K562 (cell line): ENCODE results near the gene PIP5KL1. TPM values are rescaled to one million over a fixed set of nuclear protein-coding genes. Genes with fewer than 3 reads are reported as not detected.

Source experiments
- ATAC-seq: fragments of 200-7000 bp; cut with Tn5 transposase; 3 replicates; pipeline ENCODE4 v1.9.1; 2020; ENCODE audit warnings: moderate library complexity
- BruUV-seq: library from RNA; stranded (reverse); fragments of 400-500 nt; replicated peaks from 2 replicates; lab custom pipeline; 2021; lab: Mats Ljungman, UMichigan
- CTCF ChIA-PET: fragments of 300-600 bp; formaldehyde crosslinking; extraction: SDS; loops from one replicate; lab custom pipeline; 2021; ENCODE audit warnings: low intra/inter-chr PET ratio; lab: Yijun Ruan, JAX
- POLR2A ChIA-PET: fragments of 300-600, 350-650 bp; sonication (Branson Sonifier 250); formaldehyde crosslinking; extraction: SDS; loops from one replicate; lab custom pipeline; 2021; ENCODE audit warnings: antibody characterized with exemption, inconsistent platforms; lab: Yijun Ruan, JAX
- DNase-seq, 4 experiments: peaks; one replicate each; pipeline versions ENCODE4 v3.0.0 to v3.0.0-alpha.2; 2011 to 2018; ENCODE audit warnings: low spot score in 3 of 4, mixed read lengths in 3 of 4; ENCODE audit errors: extremely low read depth in 1 of 4
- FAIRE-seq: peaks from 2 replicates; lab custom pipeline; 2011; peaks lifted over from hg19 to GRCh38; lab: Jason Lieb, UNC
- H2AFZ ChIP-seq: 2 replicates; pipeline ENCODE4 v1.6.0; 2011; ENCODE audit warnings: low read depth, low read length, control low read depth, inconsistent platforms
- H3K27ac ChIP-seq: fragments of 200-600 bp; 3 replicates; pipeline ENCODE4 v1.8.0; 2011; ENCODE audit warnings: low read depth, mild to moderate bottlenecking, control low read depth, inconsistent platforms, low read length, moderate library complexity, mixed read lengths; ENCODE audit errors: extremely low read depth
- H3K27me3 ChIP-seq, 2 experiments: fragments of 300-600 bp in 1 of 2; 2 replicates in 1 of 2; 3 replicates in 1 of 2; pipeline versions ENCODE4 v1.6.0 to v1.8.0; 2011; ENCODE audit warnings: inconsistent platforms in 2 of 2, low read length in 2 of 2, mild to moderate bottlenecking in 1 of 2, mixed read lengths in 1 of 2, moderate library complexity in 1 of 2; ENCODE audit not compliant: control insufficient read depth in 2 of 2, insufficient read depth in 2 of 2
- H3K36me3 ChIP-seq: fragments of 300-600 bp; 3 replicates; pipeline ENCODE4 v1.8.0; 2011; ENCODE audit warnings: mild to moderate bottlenecking, low read length, inconsistent platforms; ENCODE audit not compliant: control insufficient read depth, insufficient read depth
- H3K4me1 ChIP-seq, 2 experiments: fragments of 200-600 bp in 1 of 2; replicated peaks in 1 of 2; 2 replicates in 1 of 2; 3 replicates in 1 of 2; pipeline versions ENCODE4 v1.5.1 to v1.8.0; 2011; ENCODE audit warnings: inconsistent platforms in 2 of 2, low read length in 2 of 2, mild to moderate bottlenecking in 1 of 2, mixed read lengths in 1 of 2, moderate library complexity in 1 of 2; ENCODE audit not compliant: control insufficient read depth in 2 of 2, insufficient read depth in 2 of 2
- H3K4me2 ChIP-seq: 2 replicates; pipeline ENCODE4 v1.6.1; 2011; ENCODE audit warnings: low read length, control low read depth, inconsistent platforms, mixed read lengths; ENCODE audit not compliant: insufficient read depth
- H3K4me3 ChIP-seq: fragments of 200-600 bp; sonication (generic), shearing (Covaris generic); 2 replicates; pipeline ENCODE4 v1.5.1; 2016; ENCODE audit warnings: control low read depth, inconsistent platforms
- H3K79me2 ChIP-seq: fragments of 200-600 bp; 3 replicates; pipeline ENCODE4 v1.8.0; 2011; ENCODE audit warnings: low read length, inconsistent platforms; ENCODE audit not compliant: control insufficient read depth, insufficient read depth
- H3K9ac ChIP-seq, 2 experiments: 2 replicates each; pipeline versions ENCODE4 v1.6.0 to v1.6.1; 2011; ENCODE audit warnings: low read depth in 2 of 2, low read length in 2 of 2, control low read depth in 1 of 2, inconsistent platforms in 1 of 2, mild to moderate bottlenecking in 1 of 2, mixed read lengths in 1 of 2; ENCODE audit not compliant: insufficient read depth in 1 of 2
- H3K9me1 ChIP-seq: one replicate; pipeline ENCODE4 v1.6.0; 2011; ENCODE audit warnings: inconsistent platforms, mild to moderate bottlenecking, low read length, moderate library complexity; ENCODE audit not compliant: control insufficient read depth, insufficient read depth
- H3K9me3 ChIP-seq: replicated peaks from 2 replicates; pipeline ENCODE4 v1.5.1; 2011; ENCODE audit warnings: low read depth, low read length, inconsistent platforms; ENCODE audit not compliant: control insufficient read depth, insufficient read depth
- H4K20me1 ChIP-seq: replicated peaks from 2 replicates; pipeline ENCODE4 v1.6.1; 2011; ENCODE audit warnings: low read length, inconsistent platforms, mixed read lengths; ENCODE audit not compliant: control insufficient read depth, insufficient read depth
- CEBPG ChIP-seq, 3 experiments: fragments of 200-800 bp in 1 of 3; sonication (Bioruptor generic) in 1 of 3; sonication (generic) in 1 of 3; formaldehyde crosslinking in 1 of 3; IDR thresholded peaks in 2 of 3; conservative IDR thresholded peaks in 1 of 3; 2 replicates each; pipeline versions ENCODE4 v1.6.1 to v1.8.0; 2016 to 2022; ENCODE audit warnings: missing compliant biosample characterization in 2 of 3, missing genetic modification characterization in 2 of 3, mild to moderate bottlenecking in 1 of 3, missing genetic modification reagents in 1 of 3
- RBFOX2 ChIP-seq: fragments of 200-400 bp; formaldehyde crosslinking; IDR thresholded peaks from 2 replicates; pipeline ENCODE4 v1.6.1; 2017; ENCODE audit warnings: low read depth, mild to moderate bottlenecking, low read length, moderate library complexity
- WGBS: fragments of 100-300 bp; shearing (Covaris generic); methylation state at CpG from one replicate; pipeline ENCODE4 v1.1.6; 2016; ENCODE audit warnings: low coverage, mixed read lengths; ENCODE audit not compliant: insufficient coverage; ENCODE audit errors: missing lambda C conversion rate; 5-methylcytosine and 5-hydroxymethylcytosine counted together
- in situ Hi-C: fragments of 300-500 bp; cut with MboI; formaldehyde crosslinking; loops from 4 replicates; pipeline ENCODE4 v1.15.0; 2018; ENCODE audit warnings: inconsistent platforms, mixed read lengths
- intact Hi-C: fragments of 100-400 bp; cut with micrococcal nuclease; formaldehyde crosslinking; loops from 2 replicates; pipeline ENCODE4 v1.14.2; 2022
- polyA plus RNA-seq, 8 experiments: library from polyadenylated mRNA; depleted of rRNA in 4 of 8; stranded (reverse) in 5 of 8; unstranded in 3 of 8; fragments of >200 nt; fragmentation: Nextera tagmentation in 2 of 8; fragmentation: Illumina TruSeq in 1 of 8; extraction: Ambion mirVana in 2 of 8; extraction: Trizol in 1 of 8; gene quantifications; 2 replicates each; pipeline versions ENCODE4 v1.2.1 to v1.2.3, GENCODE V29; 2011 to 2014; ENCODE audit warnings: inconsistent platforms in 1 of 8, missing spikeins in 1 of 8
- total RNA-seq, 7 experiments: library from RNA; depleted of rRNA in 6 of 7; stranded (reverse); fragments of >200 nt in 6 of 7; fragmentation: Illumina TruSeq in 2 of 7; extraction: Trizol in 2 of 7; gene quantifications; 2 replicates each; pipeline versions ENCODE4 v1.2.1 to v1.2.3, GENCODE V29; 2011 to 2021; ENCODE audit warnings: low replicate concordance in 1 of 7

The PIP5KL1 gene
- total and polyA plus RNA-seq, 9 of the 15 experiments (the other 6 are each of a cell fraction or from before 2014, with no cell fraction given) = 0.18 to 4.8 (median 1.2) TPM

GRCh38 chr9:127973169-127974000 is 42.8 kb upstream of the PIP5KL1 start:
- FAIRE-seq (no peak), ATAC-seq (no peak), DNase-seq (no peak)
- peaks cover 32 to 79% of the 10 kb centered on the region in 2 experiments for H3K4me1 ChIP-seq
- peaks cover 81% of the 10 kb centered on the region for H3K79me2 ChIP-seq
- CTCF ChIA-PET = no interaction called here
- no peak overlapping the region for H3K4me3 ChIP-seq
- no peak overlapping the region for H3K4me2 ChIP-seq
- no peaks in the 10 kb centered on the region for H3K9me1 ChIP-seq
- 76% methylated on average over 17 of the region's 17 CpGs for WGBS
- intact Hi-C loops = no loop called here
- in situ Hi-C loops = no loop called here
- no peaks in the 10 kb centered on the region for H3K27me3 ChIP-seq
- H3K36me3 ChIP-seq = peaks cover 6% of the 10 kb centered on the region; the same call in 1 of the 3 replicates
- H3K27ac ChIP-seq = no peak overlapping the region
- H3K9me3 ChIP-seq = no peaks in the 10 kb centered on the region
- POLR2A ChIA-PET = interaction anchor here (0.5 to 2.1 kb wide), 5 partner anchors 7 to 100 kb away, joined by 3 to 8 read pairs (median 3); partner anchors contain the start of gene EEIG1
- H4K20me1 ChIP-seq = peaks cover 57% of the 10 kb centered on the region
- peak overlapping the region in 1 of 2 experiments; percentile 75; a peak in 2 of 4 replicates for H3K9ac ChIP-seq
- no TSS peak for BruUV-seq
- TF ChIP-seq CEBPG (CRISPR knock-in tag; IDR thresholded peaks at IDR 0.05) (no peak), CEBPG (tag; conservative IDR thresholded peaks at IDR 0.05 in 1 of 2, IDR thresholded peaks at IDR 0.05 in 1 of 2) (no peak), RBFOX2 (0 out of 2 replicates have a peak, but pooled peaks have one; percentile 25)
- H2AFZ ChIP-seq = no peak overlapping the region
